Vagina (tissue), 2 donors: ENCODE results near the gene PDE1C.

Source experiments
- CTCF ChIP-seq, 3 experiments: fragments of 450-650 bp in 2 of 3; fragments of 200-600 bp in 1 of 3; sonication (generic) in 1 of 3; IDR thresholded peaks; one replicate each; pipeline ENCODE4 v1.5.1; 2017 to 2019; ENCODE audit warnings: antibody characterized with exemption in 3 of 3, mild to moderate bottlenecking in 2 of 3, moderate library complexity in 2 of 3
- POLR2A ChIP-seq, 2 donors: fragments of 450-650 bp; IDR thresholded peaks; one replicate each; pipeline ENCODE4 v1.6.1; 2017; ENCODE audit warnings: antibody characterized with exemption in 2 of 2, mild to moderate bottlenecking in 2 of 2, moderate library complexity in 2 of 2
- POLR2AphosphoS5 ChIP-seq, 2 donors: sonication (generic); formaldehyde crosslinking; IDR thresholded peaks; one replicate each; pipeline ENCODE4 v1.9.0; 2017; ENCODE audit warnings: antibody characterized with exemption in 2 of 2, mild to moderate bottlenecking in 2 of 2, low read depth in 1 of 2; ENCODE audit not compliant: insufficient read depth in 1 of 2

- TF ChIP-seq CTCF (IDR thresholded peaks at IDR 0.05) (no peak), POLR2A (IDR thresholded peaks at IDR 0.05) (no peak), POLR2AphosphoS5 (IDR thresholded peaks at IDR 0.05; ENCODE audit: insufficient read depth in 1 of 2, low read depth in 1 of 2) (no peak)
These were observed 83.2 kb downstream of the PDE1C start for GRCh38 chr7:31986878-31987518.
